GM18867 (cell line): ENCODE results near the gene MAN2B1.
"Not testable (repeated sequence)": the region's sequence is repeated elsewhere in the genome, so short reads cannot be mapped to it uniquely, and the experiment has no call there.

ENCODE experiments used
- ATAC-seq: cut with Tn5 transposase; IDR thresholded peaks from one replicate; pipeline ENCODE4 v1.9.1; 2021; ENCODE audit warnings: mild to moderate bottlenecking, moderate library complexity; ENCODE audit not compliant: unreplicated experiment

MAN2B1 gene

GRCh38 chr19:12689581-12690216, 23.2 kb upstream of the MAN2B1 start:
- no peak for ATAC-seq

- ATAC-seq = no peak
These were observed 22.5 kb upstream of the MAN2B1 start for GRCh38 chr19:12689012-12689411.

- no peak for ATAC-seq
These were observed 21.1 kb upstream of the MAN2B1 start, which contains the start of gene GNG14 for GRCh38 chr19:12687496-12688196. Gene GNG14, plus strand, starts transcription at chr19:12687998. Its CDS starts 51 bp downstream, at chr19:12688049.

GRCh38 chr19:12685831-12686230, 19.3 kb upstream of the MAN2B1 start:
- ATAC-seq = no peak

- peak; percentile 70 for ATAC-seq
These were observed 14.8 kb upstream of the MAN2B1 start, which contains the start of gene DHPS for GRCh38 chr19:12681074-12681987. Gene DHPS, minus strand, starts transcription at chr19:12681880. Its CDS starts 114 bp downstream, at chr19:12681766.

GRCh38 chr19:12680034-12680433, 13.5 kb upstream of the MAN2B1 start:
- no peak for ATAC-seq

- ATAC-seq = not testable (repeated sequence)
These were observed 11.5 kb upstream of the MAN2B1 start for GRCh38 chr19:12678039-12678438.

- no peak for ATAC-seq
These were observed 10.4 kb upstream of the MAN2B1 start for GRCh38 chr19:12676928-12677327.

GRCh38 chr19:12676384-12676792, 9.8 kb upstream of the MAN2B1 start:
- no peak for ATAC-seq

GRCh38 chr19:12675940-12676339, 9.4 kb upstream of the MAN2B1 start:
- ATAC-seq = no peak

- ATAC-seq = no peak
These were observed 8.9 kb upstream of the MAN2B1 start for GRCh38 chr19:12675399-12675798.

GRCh38 chr19:12672744-12673143, 6.2 kb upstream of the MAN2B1 start:
- ATAC-seq = no peak

GRCh38 chr19:12670159-12670928, 3.8 kb upstream of the MAN2B1 start:
- no peak for ATAC-seq

GRCh38 chr19:12669270-12670158, 3.0 kb upstream of the MAN2B1 start:
- peak; percentile 37 for ATAC-seq

- no peak for ATAC-seq
These were observed 2.4 kb upstream of the MAN2B1 start for GRCh38 chr19:12668932-12669269.

GRCh38 chr19:12668346-12668745, 1.8 kb upstream of the MAN2B1 start:
- ATAC-seq = no peak

- no peak for ATAC-seq
These were observed 1.3 kb upstream of the MAN2B1 start for GRCh38 chr19:12667731-12668302.

GRCh38 chr19:12665671-12666264, 774 bp downstream of the MAN2B1 start:
- no peak for ATAC-seq

GRCh38 chr19:12665281-12665573, 1.3 kb downstream of the MAN2B1 start:
- no peak for ATAC-seq
